ENCODE data around the gene FCHO2.

Gene FCHO2

GRCh38 chr5:73027816-73028215 is 72.0 kb downstream of the FCHO2 start:
- Histone ChIP-seq H3K36me3 (ENCODE audit: insufficient read depth, low read length) (no peaks in the 10 kb centered on the region), H3K4me3 (ENCODE audit: low read length, poor library complexity, severe bottlenecking) (no peak overlapping the region), H4K20me1 (ENCODE audit: insufficient read depth, low read length, poor library complexity, severe bottlenecking) (no peaks in the 10 kb centered on the region), H3K9me3 (ENCODE audit: insufficient read depth, low read depth, low read length) (no peaks in the 10 kb centered on the region), H3K4me1 (ENCODE audit: insufficient read depth, low read length, poor library complexity, severe bottlenecking) (no peaks in the 10 kb centered on the region), H2AFZ (ENCODE audit: low read length) (no peak overlapping the region), H3K9ac (ENCODE audit: low read depth, low read length, poor library complexity, severe bottlenecking) (no peak overlapping the region), H3K27me3 (ENCODE audit: insufficient read depth, low read length, poor library complexity, severe bottlenecking) (no peaks in the 10 kb centered on the region), H3K79me2 (ENCODE audit: insufficient read depth, low read length) (no peaks in the 10 kb centered on the region), H3K4me2 (ENCODE audit: low read depth, low read length, poor library complexity, severe bottlenecking) (no peak overlapping the region), H3F3A (ENCODE audit: low read depth) (no peaks in the 10 kb centered on the region), H3K9me2 (replicated peaks; ENCODE audit: low read depth, low read length) (no peaks in the 10 kb centered on the region)
- no peak for TF ChIP-seq EZH2phosphoT487 (IDR thresholded peaks at IDR 0.05; ENCODE audit: borderline replicate concordance)
- TF ChIP-seq CTCF (conservative IDR thresholded peaks at IDR 0.05; ENCODE audit: low read length): no peak

GRCh38 chr5:73028991-73029595 is 73.3 kb downstream of the FCHO2 start:
- H3K4me1 ChIP-seq (ENCODE audit: insufficient read depth, low read length, poor library complexity, severe bottlenecking): no peaks in the 10 kb centered on the region
- H4K20me1 ChIP-seq (ENCODE audit: insufficient read depth, low read length, poor library complexity, severe bottlenecking): no peaks in the 10 kb centered on the region
- H3K4me3 ChIP-seq (ENCODE audit: low read length, poor library complexity, severe bottlenecking): no peak overlapping the region
- H3K36me3 ChIP-seq (ENCODE audit: insufficient read depth, low read length): no peaks in the 10 kb centered on the region
- no peaks in the 10 kb centered on the region for H3F3A ChIP-seq (ENCODE audit: low read depth)
- no peak overlapping the region for H2AFZ ChIP-seq (ENCODE audit: low read length)
- no peaks in the 10 kb centered on the region for H3K27me3 ChIP-seq (ENCODE audit: insufficient read depth, low read length, poor library complexity, severe bottlenecking)
- H3K9ac ChIP-seq (ENCODE audit: low read depth, low read length, poor library complexity, severe bottlenecking): no peak overlapping the region
- no peak overlapping the region for H3K4me2 ChIP-seq (ENCODE audit: low read depth, low read length, poor library complexity, severe bottlenecking)
- H3K9me3 ChIP-seq (ENCODE audit: insufficient read depth, low read depth, low read length): no peaks in the 10 kb centered on the region
- no peaks in the 10 kb centered on the region for H3K9me2 ChIP-seq (replicated peaks; ENCODE audit: low read depth, low read length)
- TF ChIP-seq EZH2phosphoT487 (IDR thresholded peaks at IDR 0.05; ENCODE audit: borderline replicate concordance) (no peak), CTCF (conservative IDR thresholded peaks at IDR 0.05; ENCODE audit: low read length) (no peak)
- no peaks in the 10 kb centered on the region for H3K79me2 ChIP-seq (ENCODE audit: insufficient read depth, low read length)

- no peaks in the 10 kb centered on the region for H3F3A ChIP-seq (ENCODE audit: low read depth)
- TF ChIP-seq EZH2phosphoT487 (IDR thresholded peaks at IDR 0.05; ENCODE audit: borderline replicate concordance): no peak
- no peak for TF ChIP-seq CTCF (conservative IDR thresholded peaks at IDR 0.05; ENCODE audit: low read length)
- H3K27me3 ChIP-seq (ENCODE audit: insufficient read depth, low read length, poor library complexity, severe bottlenecking): no peaks in the 10 kb centered on the region
- H4K20me1 ChIP-seq (ENCODE audit: insufficient read depth, low read length, poor library complexity, severe bottlenecking): no peaks in the 10 kb centered on the region
- no peak overlapping the region for H3K4me2 ChIP-seq (ENCODE audit: low read depth, low read length, poor library complexity, severe bottlenecking)
- H3K36me3 ChIP-seq (ENCODE audit: insufficient read depth, low read length): no peaks in the 10 kb centered on the region
- no peaks in the 10 kb centered on the region for H3K79me2 ChIP-seq (ENCODE audit: insufficient read depth, low read length)
- H3K4me1 ChIP-seq (ENCODE audit: insufficient read depth, low read length, poor library complexity, severe bottlenecking): no peaks in the 10 kb centered on the region
- H3K4me3 ChIP-seq (ENCODE audit: low read length, poor library complexity, severe bottlenecking): no peak overlapping the region
- H2AFZ ChIP-seq (ENCODE audit: low read length): no peak overlapping the region
- H3K9me2 ChIP-seq (replicated peaks; ENCODE audit: low read depth, low read length): no peaks in the 10 kb centered on the region
- H3K9ac ChIP-seq (ENCODE audit: low read depth, low read length, poor library complexity, severe bottlenecking): no peak overlapping the region
- no peaks in the 10 kb centered on the region for H3K9me3 ChIP-seq (ENCODE audit: insufficient read depth, low read depth, low read length)
Measured at GRCh38 chr5:73030531-73030930, 74.7 kb downstream of the FCHO2 start.

Measured in Loucy (cell line).